ENCODE results near the gene NUCB2. TPM values are rescaled to one million over a fixed set of nuclear protein-coding genes. Genes with fewer than 3 reads are reported as not detected.
"Not testable (repeated sequence)": the region's sequence is repeated elsewhere in the genome, so short reads cannot be mapped to it uniquely, and the experiment has no call there.

Gene NUCB2
- total RNA-seq: 10 to 100 TPM; 12.2 to 42.7 (median 17.3) TPM

GRCh38 chr11:17276236-17277023, at the start of gene NUCB2:
Gene NUCB2, plus strand, starts transcription at chr11:17276739. Its CDS starts 18,585 bp downstream, at chr11:17295324.
- TF ChIP-seq, protein P1, sequence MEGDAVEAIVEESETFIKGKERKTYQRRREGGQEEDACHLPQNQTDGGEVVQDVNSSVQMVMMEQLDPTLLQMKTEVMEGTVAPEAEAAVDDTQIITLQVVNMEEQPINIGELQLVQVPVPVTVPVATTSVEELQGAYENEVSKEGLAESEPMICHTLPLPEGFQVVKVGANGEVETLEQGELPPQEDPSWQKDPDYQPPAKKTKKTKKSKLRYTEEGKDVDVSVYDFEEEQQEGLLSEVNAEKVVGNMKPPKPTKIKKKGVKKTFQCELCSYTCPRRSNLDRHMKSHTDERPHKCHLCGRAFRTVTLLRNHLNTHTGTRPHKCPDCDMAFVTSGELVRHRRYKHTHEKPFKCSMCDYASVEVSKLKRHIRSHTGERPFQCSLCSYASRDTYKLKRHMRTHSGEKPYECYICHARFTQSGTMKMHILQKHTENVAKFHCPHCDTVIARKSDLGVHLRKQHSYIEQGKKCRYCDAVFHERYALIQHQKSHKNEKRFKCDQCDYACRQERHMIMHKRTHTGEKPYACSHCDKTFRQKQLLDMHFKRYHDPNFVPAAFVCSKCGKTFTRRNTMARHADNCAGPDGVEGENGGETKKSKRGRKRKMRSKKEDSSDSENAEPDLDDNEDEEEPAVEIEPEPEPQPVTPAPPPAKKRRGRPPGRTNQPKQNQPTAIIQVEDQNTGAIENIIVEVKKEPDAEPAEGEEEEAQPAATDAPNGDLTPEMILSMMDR (IDR thresholded peaks at IDR 0.05): peak in 1 of 6 experiments; percentile 3
- peak; percentile 39 to 65 for TF ChIP-seq POLR2A (IDR thresholded peaks at IDR 0.05)
- H3K4me1 ChIP-seq: peaks cover 0 to 13% (median 0%) of the 10 kb centered on the region in 4 donors
- H3K36me3 ChIP-seq: no peaks in the 10 kb centered on the region
- peak; percentile 97 to 98 (median 98) for DNase-seq
- H3K9me3 ChIP-seq: no peaks in the 10 kb centered on the region
- H3K27me3 ChIP-seq: no peaks in the 10 kb centered on the region
- peak within 1 kb of the TSS; percentile 68 to 96 (median 76) for H3K4me3 ChIP-seq
- peak within 1 kb of the TSS; percentile 72 to 86 (median 83) for H3K27ac ChIP-seq

- H3K27ac ChIP-seq, H3K4me3 ChIP-seq, H3K27me3 ChIP-seq, H3K9me3 ChIP-seq, DNase-seq, H3K4me1 ChIP-seq, H3K36me3 ChIP-seq: not testable (repeated sequence)
These were observed 48.2 kb upstream of the NUCB2 start for GRCh38 chr11:17228186-17228925.

DNA sequence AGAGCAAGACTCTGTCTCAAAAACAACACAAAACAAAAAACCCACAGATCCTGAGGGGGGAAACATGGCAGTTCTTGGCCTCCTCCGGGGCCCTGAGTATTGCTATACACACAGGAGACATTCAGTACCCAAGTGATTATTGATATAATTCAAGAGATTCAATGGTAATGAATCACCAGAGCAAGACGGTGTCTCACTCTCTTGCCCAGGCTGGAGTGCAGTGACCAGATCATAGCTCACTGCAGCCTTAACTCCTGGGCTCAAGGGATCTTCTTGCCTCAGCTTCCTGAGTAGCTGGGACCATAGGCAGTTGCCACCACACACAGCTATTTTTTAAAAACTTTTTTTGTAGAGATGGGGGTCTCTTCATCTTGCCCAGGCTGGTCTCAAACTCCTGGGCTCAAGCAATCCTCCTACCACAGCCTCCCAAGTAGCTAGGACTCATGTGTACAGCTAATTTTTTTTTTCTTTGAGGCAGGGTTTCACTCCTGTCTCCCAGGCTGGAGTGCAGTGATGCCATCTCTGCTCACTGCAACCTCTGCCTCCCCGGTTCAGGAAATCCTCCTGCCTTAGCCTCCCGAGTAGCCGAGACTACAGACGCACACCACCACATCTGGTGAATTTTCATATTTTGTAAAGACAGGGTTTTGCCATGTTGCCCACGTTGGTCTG, 46.9 kb upstream of the NUCB2 start:
- no peaks in the 10 kb centered on the region for H3K27me3 ChIP-seq
- H3K4me3 ChIP-seq: no peak overlapping the region
- H3K4me1 ChIP-seq: no peaks in the 10 kb centered on the region
- no peak overlapping the region for H3K27ac ChIP-seq
- H3K9me3 ChIP-seq: no peaks in the 10 kb centered on the region
- TF ChIP-seq POLR2A (IDR thresholded peaks at IDR 0.05): no peak
- TF ChIP-seq, protein P1 (IDR thresholded peaks at IDR 0.05): no peak
- no peaks in the 10 kb centered on the region for H3K36me3 ChIP-seq
- no peak for DNase-seq

DNA sequence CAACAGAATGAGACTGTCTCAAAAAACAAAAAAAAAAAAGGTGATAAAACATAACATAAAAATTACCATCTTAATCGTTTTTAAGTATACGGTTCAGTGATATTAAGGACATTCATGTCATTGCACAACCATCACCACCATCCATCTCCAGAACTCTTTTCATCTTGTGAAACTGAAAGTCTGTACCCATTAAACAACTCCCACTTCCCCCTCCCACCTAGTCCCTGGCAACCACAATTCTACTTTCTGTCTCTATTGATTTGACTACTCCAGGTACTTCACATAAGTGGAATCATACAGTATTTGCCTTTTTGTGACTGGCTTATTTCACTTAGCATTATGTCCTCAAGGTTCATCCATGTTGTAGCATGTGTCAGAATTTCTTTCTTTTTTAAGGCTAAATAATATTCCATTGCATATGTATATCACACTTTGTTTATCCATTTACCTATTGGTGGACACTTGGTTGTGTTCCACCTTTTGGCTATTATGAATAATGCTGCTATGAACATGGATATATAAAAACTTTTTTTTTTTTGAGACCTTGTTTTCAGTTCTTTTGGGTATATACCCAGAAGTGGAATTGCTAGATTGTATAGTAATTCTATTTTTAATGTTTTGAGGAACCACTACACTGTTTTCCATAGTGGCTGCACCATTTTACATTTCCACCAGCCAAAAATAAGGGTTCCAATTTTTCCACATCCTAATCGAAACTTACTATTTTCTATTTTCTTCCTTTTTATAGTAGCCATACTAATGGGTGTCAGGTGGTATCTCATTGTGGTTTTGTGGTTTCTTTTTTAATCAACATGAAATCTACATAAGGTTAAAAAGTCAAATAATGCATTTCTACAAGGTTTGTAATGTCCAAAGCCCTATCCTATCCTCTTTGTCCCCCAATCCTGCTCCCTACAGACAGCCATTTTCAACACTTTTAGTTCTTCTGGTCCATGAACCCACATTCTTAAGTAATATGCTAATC, 45.4 kb upstream of the NUCB2 start:
- no peak for DNase-seq
- Histone ChIP-seq H3K4me3 (no peak overlapping the region), H3K9me3 (no peaks in the 10 kb centered on the region), H3K27ac (no peak overlapping the region), H3K36me3 (no peaks in the 10 kb centered on the region), H3K4me1 (no peaks in the 10 kb centered on the region), H3K27me3 (no peaks in the 10 kb centered on the region)
- no peak for TF ChIP-seq POLR2A (IDR thresholded peaks at IDR 0.05)
- TF ChIP-seq, protein P1 (IDR thresholded peaks at IDR 0.05): no peak

GRCh38 chr11:17233101-17233500, 43.4 kb upstream of the NUCB2 start:
- Histone ChIP-seq H3K27me3 (no peaks in the 10 kb centered on the region), H3K27ac (no peak overlapping the region), H3K9me3 (no peaks in the 10 kb centered on the region), H3K36me3 (no peaks in the 10 kb centered on the region), H3K4me1 (no peaks in the 10 kb centered on the region), H3K4me3 (no peak overlapping the region)
- no peak for TF ChIP-seq POLR2A (IDR thresholded peaks at IDR 0.05)
- TF ChIP-seq, protein P1 (IDR thresholded peaks at IDR 0.05): no peak
- DNase-seq: no peak

All from Peyer's patch (tissue), 4 donors.